PC-3 (cell line): ENCODE measurements around the gene PPP1R13B.

ENCODE experiments used
- EZH2 ChIP-seq: fragments of 300-600 bp; sonication (generic); IDR thresholded peaks from one replicate; pipeline ENCODE4 v1.6.1; 2017; ENCODE audit warnings: antibody characterized with exemption, mild to moderate bottlenecking, low read length; ENCODE audit not compliant: unreplicated experiment
- TF ChIP-seq, protein P1 (sequence below): fragments of 300-600 bp; sonication (generic); conservative IDR thresholded peaks from 2 replicates; pipeline ENCODE4 v1.5.1; 2017; ENCODE audit warnings: antibody characterized with exemption, low read depth, mild to moderate bottlenecking, low read length

DNA sequence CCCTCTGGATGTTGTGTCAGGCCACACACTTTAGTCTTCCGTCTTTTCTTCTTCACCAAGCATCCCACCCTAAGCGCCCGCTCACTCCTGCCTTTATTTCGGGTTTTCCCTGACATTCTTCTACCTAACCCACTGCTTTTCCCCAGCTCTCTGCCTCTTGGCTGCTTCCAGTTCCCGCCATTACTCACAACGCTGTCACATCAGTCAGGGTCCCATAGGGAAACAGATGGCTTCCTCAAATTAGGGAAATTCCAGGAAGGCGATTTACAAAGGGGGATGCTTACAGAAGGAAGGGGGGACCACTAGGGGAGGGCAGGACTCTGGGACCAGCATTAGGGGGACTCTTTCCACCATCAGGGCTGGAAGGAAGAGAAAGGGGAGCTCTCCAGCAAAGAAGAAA, 9.2 kb upstream of the PPP1R13B start:
- TF ChIP-seq, protein P1, sequence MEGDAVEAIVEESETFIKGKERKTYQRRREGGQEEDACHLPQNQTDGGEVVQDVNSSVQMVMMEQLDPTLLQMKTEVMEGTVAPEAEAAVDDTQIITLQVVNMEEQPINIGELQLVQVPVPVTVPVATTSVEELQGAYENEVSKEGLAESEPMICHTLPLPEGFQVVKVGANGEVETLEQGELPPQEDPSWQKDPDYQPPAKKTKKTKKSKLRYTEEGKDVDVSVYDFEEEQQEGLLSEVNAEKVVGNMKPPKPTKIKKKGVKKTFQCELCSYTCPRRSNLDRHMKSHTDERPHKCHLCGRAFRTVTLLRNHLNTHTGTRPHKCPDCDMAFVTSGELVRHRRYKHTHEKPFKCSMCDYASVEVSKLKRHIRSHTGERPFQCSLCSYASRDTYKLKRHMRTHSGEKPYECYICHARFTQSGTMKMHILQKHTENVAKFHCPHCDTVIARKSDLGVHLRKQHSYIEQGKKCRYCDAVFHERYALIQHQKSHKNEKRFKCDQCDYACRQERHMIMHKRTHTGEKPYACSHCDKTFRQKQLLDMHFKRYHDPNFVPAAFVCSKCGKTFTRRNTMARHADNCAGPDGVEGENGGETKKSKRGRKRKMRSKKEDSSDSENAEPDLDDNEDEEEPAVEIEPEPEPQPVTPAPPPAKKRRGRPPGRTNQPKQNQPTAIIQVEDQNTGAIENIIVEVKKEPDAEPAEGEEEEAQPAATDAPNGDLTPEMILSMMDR: no peak
- no peak for TF ChIP-seq EZH2
